ENCODE results near the gene METTL21A. TPM values are rescaled to one million over a fixed set of nuclear protein-coding genes. Genes with fewer than 3 reads are reported as not detected.
"Not testable (repeated sequence)": the region's sequence is repeated elsewhere in the genome, so short reads cannot be mapped to it uniquely, and the experiment has no call there.

METTL21A gene
- total and polyA plus RNA-seq, 2 of the 4 experiments (the other 2 are of a cell fraction) = 5.9 to 11.6 TPM

- dilution Hi-C loops (cut with HindIII; ENCODE audit: low sequenced_read_pairs, unreplicated experiment) = no loop called here
Measured at GRCh38 chr2:207640160-207640559, 15.0 kb upstream of the METTL21A start.

DNA sequence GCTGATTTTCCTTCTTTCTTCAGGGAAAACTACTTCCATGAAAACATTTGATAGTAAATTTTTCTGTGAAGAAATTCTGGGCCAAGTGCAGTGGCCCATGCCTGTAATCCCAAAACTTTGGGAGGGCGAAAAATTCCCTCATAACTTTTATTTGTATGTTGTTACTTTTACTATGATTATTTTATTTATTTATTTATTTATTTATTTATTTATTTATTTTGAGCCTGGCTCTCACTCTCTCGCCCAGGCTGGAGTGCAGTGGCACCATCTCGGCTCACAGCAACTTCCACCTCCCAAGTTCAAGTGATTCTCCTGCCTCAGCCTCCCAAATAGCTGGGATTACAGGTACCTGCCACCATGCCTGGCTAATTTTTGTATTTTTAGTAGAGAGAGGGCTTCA lies 14.1 kb upstream of the METTL21A start:
- H2BK5ac ChIP-seq (ENCODE audit: low read depth, low read length, poor library complexity, severe bottlenecking); H3K4ac ChIP-seq (ENCODE audit: low read depth, low read length); intact Hi-C loops (cut with micrococcal nuclease); dilution Hi-C loops (cut with HindIII; ENCODE audit: low sequenced_read_pairs, unreplicated experiment); H4K91ac ChIP-seq (ENCODE audit: insufficient read depth, low read depth, low read length); H2BK120ac ChIP-seq (ENCODE audit: low read depth, low read length); POLR2A ChIA-PET (ENCODE audit: unreplicated experiment); CTCF ChIA-PET; H3K56ac ChIP-seq (ENCODE audit: extremely low read depth, insufficient read depth, low read length); H3K27me3 ChIP-seq (ENCODE audit: control insufficient read depth, insufficient read depth, low read length); H3K4me1 ChIP-seq (ENCODE audit: control insufficient read depth, insufficient read depth, low read length); BruUV-seq (replicated peaks); H4K8ac ChIP-seq (ENCODE audit: low read depth in 2 of 2, low read length in 2 of 2); H3K18ac ChIP-seq (ENCODE audit: low read depth, low read length); H3K9me3 ChIP-seq (ENCODE audit: control insufficient read depth, insufficient read depth, low read length); H3K36me3 ChIP-seq (ENCODE audit: control insufficient read depth, insufficient read depth, low read length); H3K79me1 ChIP-seq (ENCODE audit: low read depth in 1 of 2, low read length in 2 of 2); H2AFZ ChIP-seq (replicated peaks; ENCODE audit: low read length, poor library complexity); H4K5ac ChIP-seq (ENCODE audit: low read depth, low read length); H4K20me1 ChIP-seq (ENCODE audit: insufficient read depth, low read length); H3K9ac ChIP-seq (ENCODE audit: low read depth, low read length); H2AK5ac ChIP-seq (ENCODE audit: low read depth, low read length); H3K14ac ChIP-seq (replicated peaks; ENCODE audit: low read depth, low read length); ATAC-seq (ENCODE audit: low read depth); H3K4me3 ChIP-seq (ENCODE audit: insufficient read depth, low read depth, low read length); H2BK15ac ChIP-seq (ENCODE audit: low read depth, low read length); H2AK9ac ChIP-seq (replicated peaks; ENCODE audit: low read depth, low read length, poor library complexity); H3K23ac ChIP-seq (ENCODE audit: low read depth, low read length); DNase-seq; H3K9me1 ChIP-seq (ENCODE audit: insufficient read depth, low read length); H3K27ac ChIP-seq (ENCODE audit: insufficient read depth, low read length); H2BK20ac ChIP-seq (ENCODE audit: low read depth, low read length); H3K4me2 ChIP-seq (ENCODE audit: low read depth, low read length): not testable (repeated sequence)
- in situ Hi-C loops (cut with MboI; ENCODE audit: low sequenced_read_pairs) = loop anchor here (25.0 kb wide), 1 partner anchor 423 kb away; no protein-coding TSS in a partner anchor
- no CpG with 5 or more reads among the region's 3 CpGs for WGBS, 2 experiments (ENCODE audit: extremely low coverage in 2 of 2, insufficient read length in 1 of 2)

More at GRCh38 chr2:207640160-207640559, 15.0 kb upstream of the METTL21A start:
- no peak overlapping the region for H3K9ac ChIP-seq (ENCODE audit: low read depth, low read length)
- 0 out of 2 replicates have a peak, but pooled peaks cover 4% of the 10 kb centered on the region for H3K9me1 ChIP-seq (ENCODE audit: insufficient read depth, low read length)
- H4K91ac ChIP-seq (ENCODE audit: insufficient read depth, low read depth, low read length) = no peak overlapping the region
- no peak overlapping the region for H2AK5ac ChIP-seq (ENCODE audit: low read depth, low read length)
- H2BK120ac ChIP-seq (ENCODE audit: low read depth, low read length) = no peak overlapping the region
- H3K14ac ChIP-seq (replicated peaks; ENCODE audit: low read depth, low read length) = no peak overlapping the region
- H2BK5ac ChIP-seq (ENCODE audit: low read depth, low read length, poor library complexity, severe bottlenecking) = no peak overlapping the region
- H4K8ac ChIP-seq (ENCODE audit: low read depth in 2 of 2, low read length in 2 of 2) = no peak overlapping the region
- H2AK9ac ChIP-seq (replicated peaks; ENCODE audit: low read depth, low read length, poor library complexity) = no peak overlapping the region
- H3K36me3 ChIP-seq (ENCODE audit: control insufficient read depth, insufficient read depth, low read length) = no peaks in the 10 kb centered on the region
- H3K4ac ChIP-seq (ENCODE audit: low read depth, low read length) = no peak overlapping the region
- POLR2A ChIA-PET (ENCODE audit: unreplicated experiment) = no interaction called here
- DNase-seq (no peak), ATAC-seq (ENCODE audit: low read depth) (no peak)
- H3K4me2 ChIP-seq (ENCODE audit: low read depth, low read length) = no peak overlapping the region
- H3K23ac ChIP-seq (ENCODE audit: low read depth, low read length) = no peak overlapping the region
- no peak overlapping the region for H3K27ac ChIP-seq (ENCODE audit: insufficient read depth, low read length)
- no peak overlapping the region for H2BK20ac ChIP-seq (ENCODE audit: low read depth, low read length)
- in situ Hi-C loops (cut with MboI; ENCODE audit: low sequenced_read_pairs) = loop anchor here (25.0 kb wide), 1 partner anchor 422 kb away; no protein-coding TSS in a partner anchor
- BruUV-seq (replicated peaks) = no TSS peak
- CTCF ChIA-PET = no interaction called here
- H2AFZ ChIP-seq (replicated peaks; ENCODE audit: low read length, poor library complexity) = no peak overlapping the region
- intact Hi-C loops (cut with micrococcal nuclease) = loop anchor here (5.0 kb wide), 1 partner anchor 42 kb away; no protein-coding TSS in a partner anchor
- TF ChIP-seq RFX5 (IDR thresholded peaks at IDR 0.05; ENCODE audit: low read depth, low read length) = no peak
- TF ChIP-seq RCOR1 (IDR thresholded peaks at IDR 0.05; ENCODE audit: insufficient replicate concordance, low read length) = no peak
- TF ChIP-seq RAD21 (IDR thresholded peaks at IDR 0.05; ENCODE audit: low read length) = no peak
- TF ChIP-seq SMC3 (IDR thresholded peaks at IDR 0.05; ENCODE audit: low read depth, low read length) = no peak
- TF ChIP-seq MAFK (IDR thresholded peaks at IDR 0.05; ENCODE audit: low read depth, low read length) = no peak
- TF ChIP-seq POLR2A (IDR thresholded peaks at IDR 0.05; ENCODE audit: low read depth, low read length) = no peak
- peaks cover 6% of the 10 kb centered on the region; the same call in 1 of the 2 replicates for H3K9me3 ChIP-seq (ENCODE audit: control insufficient read depth, insufficient read depth, low read length)
- H4K20me1 ChIP-seq (ENCODE audit: insufficient read depth, low read length) = no peaks in the 10 kb centered on the region
- H3K27me3 ChIP-seq (ENCODE audit: control insufficient read depth, insufficient read depth, low read length) = peaks cover 3% of the 10 kb centered on the region; the same call in 1 of the 2 replicates
- no peaks in the 10 kb centered on the region for H3K79me1 ChIP-seq (ENCODE audit: low read depth in 1 of 2, low read length in 2 of 2)
- no peak overlapping the region for H3K4me3 ChIP-seq (ENCODE audit: insufficient read depth, low read depth, low read length)
- H2BK15ac ChIP-seq (ENCODE audit: low read depth, low read length) = no peak overlapping the region
- no peaks in the 10 kb centered on the region for H3K4me1 ChIP-seq (ENCODE audit: control insufficient read depth, insufficient read depth, low read length)
- H4K5ac ChIP-seq (ENCODE audit: low read depth, low read length) = no peak overlapping the region
- no peak overlapping the region for H3K56ac ChIP-seq (ENCODE audit: extremely low read depth, insufficient read depth, low read length)
- H3K18ac ChIP-seq (ENCODE audit: low read depth, low read length) = no peak overlapping the region
